H1 (cell line): Measurements from ENCODE around the gene SEZ6L.

ENCODE experiments used
- CBX5 ChIP-seq: fragments of 300-800, 300-1000 bp; sonication (generic); IDR thresholded peaks from 2 replicates; pipeline ENCODE4 v1.7.1; 2016; ENCODE audit warnings: antibody characterized with exemption, low read length, low read depth
- CEBPB ChIP-seq: IDR thresholded peaks from 2 replicates; pipeline ENCODE4 v1.6.1; 2012; ENCODE audit warnings: low read depth, low read length
- EP300 ChIP-seq, 2 experiments: IDR thresholded peaks; 1 replicate in 1 of 2; 2 replicates in 1 of 2; pipeline ENCODE4 v1.6.1; 2011 to 2012; ENCODE audit warnings: low read depth in 2 of 2, low read length in 2 of 2, mild to moderate bottlenecking in 2 of 2, borderline replicate concordance in 1 of 2, inconsistent platforms in 1 of 2, moderate library complexity in 1 of 2
- JUN ChIP-seq: IDR thresholded peaks from 2 replicates; pipeline ENCODE4 v1.6.1; 2011; ENCODE audit warnings: low read depth, mild to moderate bottlenecking, improper control_type of control experiment, low read length
- MAFK ChIP-seq: IDR thresholded peaks from 2 replicates; pipeline ENCODE4 v1.6.1; 2012; ENCODE audit warnings: low read depth, mild to moderate bottlenecking, improper control_type of control experiment, low read length
- MAX ChIP-seq: IDR thresholded peaks from 2 replicates; pipeline ENCODE4 v1.6.1; 2012; ENCODE audit warnings: inconsistent platforms
- NRF1 ChIP-seq: IDR thresholded peaks from 2 replicates; pipeline ENCODE4 v1.6.1; 2011; ENCODE audit warnings: mild to moderate bottlenecking, low read depth, low read length, improper control_type of control experiment
- POLR2A ChIP-seq, 2 experiments: IDR thresholded peaks; 1 replicate in 1 of 2; 2 replicates in 1 of 2; pipeline ENCODE4 v1.6.1; 2011; ENCODE audit warnings: low read depth in 2 of 2, low read length in 2 of 2, mild to moderate bottlenecking in 2 of 2; ENCODE audit errors: control extremely low read depth in 1 of 2
- SRF ChIP-seq: IDR thresholded peaks from 2 replicates; pipeline ENCODE4 v1.6.1; 2011; ENCODE audit warnings: mild to moderate bottlenecking, low read depth, low read length, moderate library complexity
- TAF1 ChIP-seq: IDR thresholded peaks from 2 replicates; pipeline ENCODE4 v1.6.1; 2011; ENCODE audit warnings: mild to moderate bottlenecking, low read depth, low read length
- TF ChIP-seq, protein P1 (sequence below), 3 experiments: IDR thresholded peaks; 1 replicate in 2 of 3; 2 replicates in 1 of 3; pipeline versions ENCODE4 v1.5.1 to v1.6.1; 2011; ENCODE audit warnings: low read length in 3 of 3, mild to moderate bottlenecking in 3 of 3, inconsistent platforms in 2 of 3, low read depth in 1 of 3, moderate library complexity in 1 of 3; ENCODE audit not compliant: insufficient read depth in 1 of 3; ENCODE audit errors: control extremely low read depth in 1 of 3
- TF ChIP-seq, protein P2 (sequence below): IDR thresholded peaks from 2 replicates; pipeline ENCODE4 v1.6.1; 2011; ENCODE audit warnings: low read depth, mild to moderate bottlenecking, low read length; ENCODE audit not compliant: insufficient read depth

DNA sequence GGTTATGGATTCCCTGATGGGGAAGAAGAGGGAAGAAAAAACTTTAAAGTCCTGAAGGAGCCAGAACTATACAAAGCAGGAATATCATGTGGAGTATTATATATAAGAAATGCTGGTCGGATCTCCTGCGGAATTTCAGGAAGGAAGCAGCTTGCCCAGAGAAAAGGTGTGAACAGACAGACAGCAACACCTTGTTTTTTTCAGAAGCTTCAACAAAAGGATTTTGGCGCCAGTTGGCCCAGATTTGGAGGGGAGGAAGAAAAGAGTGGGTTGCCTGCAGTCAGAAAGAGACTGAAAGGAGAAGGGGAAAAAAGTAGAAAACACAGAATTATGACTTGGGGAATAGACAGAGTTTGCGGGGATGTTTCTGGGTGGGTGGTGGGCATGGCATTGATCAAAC lies 45.2 kb downstream of the SEZ6L start:
- TF ChIP-seq MAX = no peak
- TF ChIP-seq MAFK = no peak
- no peak for TF ChIP-seq SRF
- TF ChIP-seq, protein P1, sequence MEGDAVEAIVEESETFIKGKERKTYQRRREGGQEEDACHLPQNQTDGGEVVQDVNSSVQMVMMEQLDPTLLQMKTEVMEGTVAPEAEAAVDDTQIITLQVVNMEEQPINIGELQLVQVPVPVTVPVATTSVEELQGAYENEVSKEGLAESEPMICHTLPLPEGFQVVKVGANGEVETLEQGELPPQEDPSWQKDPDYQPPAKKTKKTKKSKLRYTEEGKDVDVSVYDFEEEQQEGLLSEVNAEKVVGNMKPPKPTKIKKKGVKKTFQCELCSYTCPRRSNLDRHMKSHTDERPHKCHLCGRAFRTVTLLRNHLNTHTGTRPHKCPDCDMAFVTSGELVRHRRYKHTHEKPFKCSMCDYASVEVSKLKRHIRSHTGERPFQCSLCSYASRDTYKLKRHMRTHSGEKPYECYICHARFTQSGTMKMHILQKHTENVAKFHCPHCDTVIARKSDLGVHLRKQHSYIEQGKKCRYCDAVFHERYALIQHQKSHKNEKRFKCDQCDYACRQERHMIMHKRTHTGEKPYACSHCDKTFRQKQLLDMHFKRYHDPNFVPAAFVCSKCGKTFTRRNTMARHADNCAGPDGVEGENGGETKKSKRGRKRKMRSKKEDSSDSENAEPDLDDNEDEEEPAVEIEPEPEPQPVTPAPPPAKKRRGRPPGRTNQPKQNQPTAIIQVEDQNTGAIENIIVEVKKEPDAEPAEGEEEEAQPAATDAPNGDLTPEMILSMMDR (IDR thresholded peaks at IDR 0.05; ENCODE audit: control extremely low read depth in 1 of 3, insufficient read depth in 1 of 3, low read depth in 1 of 3, low read length in 3 of 3) = no peak
- no peak for TF ChIP-seq EP300 (IDR thresholded peaks at IDR 0.05; ENCODE audit: borderline replicate concordance in 1 of 2, low read depth in 2 of 2, low read length in 2 of 2)
- no peak for TF ChIP-seq CEBPB
- TF ChIP-seq CBX5 = no peak
- no peak for TF ChIP-seq JUN
- no peak for TF ChIP-seq NRF1
- TF ChIP-seq TAF1 = no peak
- no peak for TF ChIP-seq POLR2A (IDR thresholded peaks at IDR 0.05; ENCODE audit: control extremely low read depth in 1 of 2, low read depth in 2 of 2, low read length in 2 of 2)
- TF ChIP-seq, protein P2, sequence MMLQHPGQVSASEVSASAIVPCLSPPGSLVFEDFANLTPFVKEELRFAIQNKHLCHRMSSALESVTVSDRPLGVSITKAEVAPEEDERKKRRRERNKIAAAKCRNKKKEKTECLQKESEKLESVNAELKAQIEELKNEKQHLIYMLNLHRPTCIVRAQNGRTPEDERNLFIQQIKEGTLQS = no peak
